HCT116 (cell line): ENCODE data around the gene KRTAP10-7.

ENCODE experiments used
- ATF3 ChIP-seq: IDR thresholded peaks from 2 replicates; pipeline ENCODE4 v1.6.1; 2012
- CTCF ChIP-seq, 3 experiments: fragments of 200-600 bp in 1 of 3; sonication (generic) in 1 of 3; IDR thresholded peaks in 2 of 3; conservative IDR thresholded peaks in 1 of 3; 2 replicates each; pipeline ENCODE4 v1.5.1; 2012 to 2017; ENCODE audit warnings: low read depth in 2 of 3, low read length in 2 of 3, antibody characterized with exemption in 1 of 3, borderline replicate concordance in 1 of 3, control low read depth in 1 of 3, mild to moderate bottlenecking in 1 of 3, mixed read lengths in 1 of 3, mixed run types in 1 of 3, moderate library complexity in 1 of 3; ENCODE audit not compliant: insufficient read depth in 1 of 3
- EGR1 ChIP-seq: IDR thresholded peaks from 2 replicates; pipeline ENCODE4 v1.6.1; 2012; ENCODE audit warnings: low read depth
- EZH2 ChIP-seq: fragments of 200-600 bp; sonication (generic); IDR thresholded peaks from 2 replicates; pipeline ENCODE4 v1.6.1; 2017; ENCODE audit warnings: antibody characterized with exemption, mixed run types
- EZH2phosphoT487 ChIP-seq: fragments of 200-600 bp; IDR thresholded peaks from 2 replicates; pipeline ENCODE4 v1.6.1; 2018; ENCODE audit warnings: antibody characterized with exemption, borderline replicate concordance
- JUND ChIP-seq: IDR thresholded peaks from 2 replicates; pipeline ENCODE4 v1.6.1; 2012
- POLR2A ChIP-seq: IDR thresholded peaks from 2 replicates; pipeline ENCODE4 v1.7.0; 2011; ENCODE audit warnings: borderline replicate concordance; ENCODE audit not compliant: insufficient read depth, insufficient read length; ENCODE audit errors: extremely low read depth
- POLR2AphosphoS5 ChIP-seq: IDR thresholded peaks from 2 replicates; pipeline ENCODE4 v1.6.1; 2011; ENCODE audit warnings: mild to moderate bottlenecking, low read depth, low read length, moderate library complexity
- SIN3A ChIP-seq: IDR thresholded peaks from 2 replicates; pipeline ENCODE4 v1.6.1; 2012; ENCODE audit warnings: low read depth
- SP1 ChIP-seq: IDR thresholded peaks from 2 replicates; pipeline ENCODE4 v1.6.1; 2012; ENCODE audit warnings: low read depth
- SRF ChIP-seq: IDR thresholded peaks from 2 replicates; pipeline ENCODE4 v1.6.1; 2012; ENCODE audit warnings: low read depth
- TF ChIP-seq, protein P1 (sequence below): IDR thresholded peaks from 2 replicates; pipeline ENCODE4 v1.6.1; 2012; ENCODE audit warnings: low read depth

GRCh38 chr21:44564099-44564498, 36.3 kb upstream of the KRTAP10-7 start:
- TF ChIP-seq SIN3A (no peak), CTCF (IDR thresholded peaks at IDR 0.05 in 2 of 3, conservative IDR thresholded peaks at IDR 0.05 in 1 of 3; ENCODE audit: borderline replicate concordance in 1 of 3, insufficient read depth in 1 of 3, low read depth in 2 of 3, low read length in 2 of 3) (no peak), JUND (no peak), POLR2A (no peak), EZH2phosphoT487 (no peak), POLR2AphosphoS5 (no peak), SRF (no peak), ATF3 (no peak), EZH2 (no peak), EGR1 (no peak), SP1 (no peak)
- TF ChIP-seq, protein P1, sequence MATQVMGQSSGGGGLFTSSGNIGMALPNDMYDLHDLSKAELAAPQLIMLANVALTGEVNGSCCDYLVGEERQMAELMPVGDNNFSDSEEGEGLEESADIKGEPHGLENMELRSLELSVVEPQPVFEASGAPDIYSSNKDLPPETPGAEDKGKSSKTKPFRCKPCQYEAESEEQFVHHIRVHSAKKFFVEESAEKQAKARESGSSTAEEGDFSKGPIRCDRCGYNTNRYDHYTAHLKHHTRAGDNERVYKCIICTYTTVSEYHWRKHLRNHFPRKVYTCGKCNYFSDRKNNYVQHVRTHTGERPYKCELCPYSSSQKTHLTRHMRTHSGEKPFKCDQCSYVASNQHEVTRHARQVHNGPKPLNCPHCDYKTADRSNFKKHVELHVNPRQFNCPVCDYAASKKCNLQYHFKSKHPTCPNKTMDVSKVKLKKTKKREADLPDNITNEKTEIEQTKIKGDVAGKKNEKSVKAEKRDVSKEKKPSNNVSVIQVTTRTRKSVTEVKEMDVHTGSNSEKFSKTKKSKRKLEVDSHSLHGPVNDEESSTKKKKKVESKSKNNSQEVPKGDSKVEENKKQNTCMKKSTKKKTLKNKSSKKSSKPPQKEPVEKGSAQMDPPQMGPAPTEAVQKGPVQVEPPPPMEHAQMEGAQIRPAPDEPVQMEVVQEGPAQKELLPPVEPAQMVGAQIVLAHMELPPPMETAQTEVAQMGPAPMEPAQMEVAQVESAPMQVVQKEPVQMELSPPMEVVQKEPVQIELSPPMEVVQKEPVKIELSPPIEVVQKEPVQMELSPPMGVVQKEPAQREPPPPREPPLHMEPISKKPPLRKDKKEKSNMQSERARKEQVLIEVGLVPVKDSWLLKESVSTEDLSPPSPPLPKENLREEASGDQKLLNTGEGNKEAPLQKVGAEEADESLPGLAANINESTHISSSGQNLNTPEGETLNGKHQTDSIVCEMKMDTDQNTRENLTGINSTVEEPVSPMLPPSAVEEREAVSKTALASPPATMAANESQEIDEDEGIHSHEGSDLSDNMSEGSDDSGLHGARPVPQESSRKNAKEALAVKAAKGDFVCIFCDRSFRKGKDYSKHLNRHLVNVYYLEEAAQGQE, result no peak
